Upper lobe of right lung (tissue), 1 donor: Measurements from ENCODE around the gene ANGPT4. TPM values are rescaled to one million over a fixed set of nuclear protein-coding genes. Genes with fewer than 3 reads are reported as not detected.

Experiments
- ATAC-seq: fragments of 200-7000 bp; cut with Tn5 transposase; one replicate; pipeline ENCODE4 v1.9.1; 2020; ENCODE audit warnings: mild to moderate bottlenecking, moderate library complexity
- DNase-seq: peaks from one replicate; pipeline ENCODE4 v3.0.0-alpha.2; 2020
- H3K27ac ChIP-seq: fragments of 200-600 bp; one replicate; pipeline ENCODE4 v1.8.0; 2022
- H3K27me3 ChIP-seq: fragments of 200-600 bp; one replicate; pipeline ENCODE4 v1.8.0; 2022; ENCODE audit warnings: mild to moderate bottlenecking
- H3K36me3 ChIP-seq: fragments of 200-600 bp; one replicate; pipeline ENCODE4 v1.8.0; 2022
- H3K4me1 ChIP-seq: fragments of 200-600 bp; one replicate; pipeline ENCODE4 v1.8.0; 2022
- H3K4me3 ChIP-seq: fragments of 200-600 bp; one replicate; pipeline ENCODE4 v1.8.0; 2022; ENCODE audit warnings: mild to moderate bottlenecking
- H3K9me3 ChIP-seq: fragments of 200-600 bp; one replicate; pipeline ENCODE4 v1.8.0; 2022
- intact Hi-C: fragments of 100-400 bp; cut with DNase I; formaldehyde crosslinking; loops from one replicate; pipeline ENCODE4 v1.11.0; 2022
- total RNA-seq: library from RNA; stranded (reverse); fragmentation: NEBNext Ultra II Directional; extraction: Animal tissue kit (Norgen Biotek cat#: 25700); gene quantifications from one replicate; pipeline ENCODE4 v1.2.1, GENCODE V29; 2021
- TF ChIP-seq, protein P1 (sequence below): fragments of 200-600 bp; IDR thresholded peaks from one replicate; pipeline ENCODE4 v1.8.0; 2022; ENCODE audit warnings: antibody characterized with exemption
- donor health status: DM: no; HTN: yes; CAD: no; lungs with severe emphysema.

The ANGPT4 gene
- total RNA-seq, 1 donor from 2014 or later: 0.81 TPM

GRCh38 chr20:916825-917224, 691 bp upstream of the ANGPT4 start:
- H3K27ac ChIP-seq: no peak overlapping the region
- H3K9me3 ChIP-seq: no peaks in the 10 kb centered on the region
- intact Hi-C loops: no loop called here
- ATAC-seq (no peak), DNase-seq (no peak)
- no peaks in the 10 kb centered on the region for H3K27me3 ChIP-seq
- H3K36me3 ChIP-seq: no peaks in the 10 kb centered on the region
- TF ChIP-seq, protein P1, sequence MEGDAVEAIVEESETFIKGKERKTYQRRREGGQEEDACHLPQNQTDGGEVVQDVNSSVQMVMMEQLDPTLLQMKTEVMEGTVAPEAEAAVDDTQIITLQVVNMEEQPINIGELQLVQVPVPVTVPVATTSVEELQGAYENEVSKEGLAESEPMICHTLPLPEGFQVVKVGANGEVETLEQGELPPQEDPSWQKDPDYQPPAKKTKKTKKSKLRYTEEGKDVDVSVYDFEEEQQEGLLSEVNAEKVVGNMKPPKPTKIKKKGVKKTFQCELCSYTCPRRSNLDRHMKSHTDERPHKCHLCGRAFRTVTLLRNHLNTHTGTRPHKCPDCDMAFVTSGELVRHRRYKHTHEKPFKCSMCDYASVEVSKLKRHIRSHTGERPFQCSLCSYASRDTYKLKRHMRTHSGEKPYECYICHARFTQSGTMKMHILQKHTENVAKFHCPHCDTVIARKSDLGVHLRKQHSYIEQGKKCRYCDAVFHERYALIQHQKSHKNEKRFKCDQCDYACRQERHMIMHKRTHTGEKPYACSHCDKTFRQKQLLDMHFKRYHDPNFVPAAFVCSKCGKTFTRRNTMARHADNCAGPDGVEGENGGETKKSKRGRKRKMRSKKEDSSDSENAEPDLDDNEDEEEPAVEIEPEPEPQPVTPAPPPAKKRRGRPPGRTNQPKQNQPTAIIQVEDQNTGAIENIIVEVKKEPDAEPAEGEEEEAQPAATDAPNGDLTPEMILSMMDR: no peak
- H3K4me3 ChIP-seq: no peak overlapping the region
- H3K4me1 ChIP-seq: peaks cover 3% of the 10 kb centered on the region

DNA sequence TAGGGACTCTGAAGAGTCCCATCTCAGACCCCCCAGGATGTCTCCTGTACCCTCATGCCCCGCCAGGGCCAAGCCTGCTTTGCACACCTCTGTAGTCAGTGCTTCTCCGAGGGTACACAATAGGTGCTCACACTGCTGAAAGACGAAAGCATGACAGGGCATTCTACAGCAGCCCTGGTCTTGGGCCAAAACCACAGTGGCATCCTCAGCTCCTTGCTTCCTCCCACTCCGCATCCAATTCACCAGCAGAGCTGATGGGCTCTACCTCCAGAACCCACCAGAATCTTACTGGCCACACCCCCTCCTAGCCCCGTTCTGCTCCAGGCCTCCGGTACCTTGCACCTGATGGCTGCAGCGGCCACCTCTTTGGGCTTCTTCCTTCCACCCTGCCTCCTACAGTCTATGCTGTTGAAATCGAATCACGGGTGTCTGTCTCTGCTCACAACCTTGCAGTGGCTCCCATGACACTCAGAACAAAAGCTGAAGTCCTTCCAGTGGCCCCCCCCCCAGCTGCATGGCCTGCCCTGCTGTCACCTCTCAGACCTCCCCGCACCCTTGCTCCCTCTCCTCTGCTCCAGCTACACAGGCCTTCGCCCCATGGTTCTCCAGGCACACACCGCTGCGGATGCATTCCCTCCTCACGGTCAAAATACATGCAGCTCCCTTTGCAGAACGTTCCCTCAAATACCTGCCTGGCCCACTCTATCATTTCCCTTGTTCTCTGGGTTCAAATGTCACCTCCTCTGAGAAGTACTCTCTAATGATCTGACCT, 1.2 kb downstream of the ANGPT4 start:
- no peaks in the 10 kb centered on the region for H3K27me3 ChIP-seq
- intact Hi-C loops: no loop called here
- H3K27ac ChIP-seq: no peak overlapping the region
- peaks cover 8% of the 10 kb centered on the region for H3K4me1 ChIP-seq
- TF ChIP-seq, protein P1: no peak
- no peak overlapping the region for H3K4me3 ChIP-seq
- no peaks in the 10 kb centered on the region for H3K9me3 ChIP-seq
- no peaks in the 10 kb centered on the region for H3K36me3 ChIP-seq
- ATAC-seq (peak; percentile 30), DNase-seq (no peak)

- H3K9me3 ChIP-seq: no peaks in the 10 kb centered on the region
- ATAC-seq (no peak), DNase-seq (no peak)
- TF ChIP-seq, protein P1: no peak
- H3K27me3 ChIP-seq: no peaks in the 10 kb centered on the region
- no peak overlapping the region for H3K4me3 ChIP-seq
- intact Hi-C loops: no loop called here
- peaks cover 8% of the 10 kb centered on the region for H3K4me1 ChIP-seq
- no peak overlapping the region for H3K27ac ChIP-seq
- H3K36me3 ChIP-seq: no peaks in the 10 kb centered on the region
Measured at GRCh38 chr20:913306-913849, 2.8 kb downstream of the ANGPT4 start.

DNA sequence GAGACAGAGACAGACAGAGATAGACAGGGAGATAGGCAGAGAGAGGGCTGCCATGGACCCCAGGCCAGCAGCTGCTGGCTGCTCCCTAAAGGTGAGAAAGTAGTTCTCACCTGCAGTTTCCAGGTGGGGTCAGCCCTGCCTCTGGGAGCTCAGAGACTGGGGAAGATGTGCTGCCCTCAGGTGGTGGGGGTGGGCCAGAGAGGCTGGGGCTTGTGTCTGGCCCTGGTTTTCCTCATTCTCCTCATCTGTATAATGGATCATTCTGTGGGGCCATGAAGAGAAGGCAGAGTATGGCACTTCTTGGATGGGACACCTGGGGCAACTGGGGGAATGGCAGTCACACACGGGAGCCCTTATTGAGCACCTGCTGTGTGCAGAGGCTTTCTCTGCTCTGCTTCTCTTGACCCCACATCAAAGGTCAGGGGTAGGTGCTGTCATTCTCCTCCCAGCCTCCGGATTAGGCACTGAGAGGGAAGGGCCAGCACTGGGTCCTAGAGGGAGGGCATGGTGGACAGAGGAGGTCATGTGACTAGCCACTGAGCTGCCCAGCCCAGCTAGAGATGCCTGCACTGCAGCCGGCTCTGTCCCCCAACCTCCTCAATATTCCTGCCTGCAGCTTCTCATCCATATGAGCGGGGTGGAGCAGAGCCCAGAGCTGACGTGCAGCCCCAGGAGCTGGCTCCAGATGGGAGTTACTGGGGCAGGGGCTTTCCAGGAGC, 4.1 kb downstream of the ANGPT4 start:
- H3K4me3 ChIP-seq: no peak overlapping the region
- H3K27ac ChIP-seq: no peak overlapping the region
- no peaks in the 10 kb centered on the region for H3K27me3 ChIP-seq
- intact Hi-C loops: no loop called here
- TF ChIP-seq, protein P1: no peak
- ATAC-seq (no peak), DNase-seq (no peak)
- no peaks in the 10 kb centered on the region for H3K9me3 ChIP-seq
- no peaks in the 10 kb centered on the region for H3K36me3 ChIP-seq
- H3K4me1 ChIP-seq: peaks cover 8% of the 10 kb centered on the region

GRCh38 chr20:910870-911770, 5.0 kb downstream of the ANGPT4 start:
- intact Hi-C loops: no loop called here
- H3K4me3 ChIP-seq: no peak overlapping the region
- no peak overlapping the region for H3K27ac ChIP-seq
- H3K36me3 ChIP-seq: no peaks in the 10 kb centered on the region
- TF ChIP-seq, protein P1: no peak
- no peaks in the 10 kb centered on the region for H3K27me3 ChIP-seq
- H3K9me3 ChIP-seq: no peaks in the 10 kb centered on the region
- no peak for DNase-seq
- H3K4me1 ChIP-seq: peaks cover 8% of the 10 kb centered on the region
- no peak for ATAC-seq
